Trophoblast cell (in vitro differentiated cells and primary cell): Measurements from ENCODE around the gene BPHL. TPM values are rescaled to one million over a fixed set of nuclear protein-coding genes. Genes with fewer than 3 reads are reported as not detected.

Experiments
- DNase-seq, 2 donors: peaks; one replicate each; pipeline ENCODE4 v3.0.0-alpha.2; 2016
- H2AFZ ChIP-seq: 2 replicates; pipeline ENCODE4 v1.6.1; 2013; ENCODE audit warnings: low read length, moderate library complexity, mild to moderate bottlenecking; ENCODE audit not compliant: insufficient read depth, poor library complexity
- H2AK5ac ChIP-seq: 2 replicates; pipeline ENCODE4 v1.6.1; 2013; ENCODE audit warnings: mild to moderate bottlenecking, low read length
- H2BK120ac ChIP-seq: 2 replicates; pipeline ENCODE4 v1.6.1; 2013; ENCODE audit warnings: low read length, mild to moderate bottlenecking, moderate library complexity; ENCODE audit not compliant: insufficient read depth, poor library complexity
- H2BK12ac ChIP-seq: 2 replicates; pipeline ENCODE4 v1.6.1; 2013; ENCODE audit warnings: mild to moderate bottlenecking, low read length, moderate library complexity
- H2BK5ac ChIP-seq: 2 replicates; pipeline ENCODE4 v1.6.1; 2013; ENCODE audit warnings: low read length, low read depth, moderate library complexity, mild to moderate bottlenecking; ENCODE audit not compliant: poor library complexity
- H3K14ac ChIP-seq: 2 replicates; pipeline ENCODE4 v1.6.1; 2013; ENCODE audit warnings: mild to moderate bottlenecking, low read length
- H3K18ac ChIP-seq: 2 replicates; pipeline ENCODE4 v1.6.1; 2013; ENCODE audit warnings: mild to moderate bottlenecking, low read length
- H3K23ac ChIP-seq: 2 replicates; pipeline ENCODE4 v1.6.1; 2013; ENCODE audit warnings: low read length
- H3K27ac ChIP-seq: 2 replicates; pipeline ENCODE4 v1.5.1; 2013; ENCODE audit warnings: low read depth, mild to moderate bottlenecking, inconsistent platforms, low read length, moderate library complexity
- H3K27me3 ChIP-seq: 2 replicates; pipeline ENCODE4 v1.6.1; 2013; ENCODE audit warnings: inconsistent platforms, mild to moderate bottlenecking, low read length, moderate library complexity; ENCODE audit not compliant: insufficient read depth
- H3K36me3 ChIP-seq, 2 experiments: 1 replicate in 1 of 2; 2 replicates in 1 of 2; pipeline ENCODE4 v1.6.1; 2013; ENCODE audit warnings: low read length in 2 of 2, mild to moderate bottlenecking in 2 of 2, moderate library complexity in 1 of 2; ENCODE audit not compliant: insufficient read depth in 2 of 2, control insufficient read depth in 1 of 2
- H3K4ac ChIP-seq: 2 replicates; pipeline ENCODE4 v1.6.1; 2013; ENCODE audit warnings: low read depth, mild to moderate bottlenecking, low read length, moderate library complexity
- H3K4me1 ChIP-seq, 2 experiments: 1 replicate in 1 of 2; 2 replicates in 1 of 2; pipeline ENCODE4 v1.6.1; 2013; ENCODE audit warnings: low read length in 2 of 2, mild to moderate bottlenecking in 2 of 2, moderate library complexity in 1 of 2; ENCODE audit not compliant: insufficient read depth in 2 of 2, control insufficient read depth in 1 of 2
- H3K4me2 ChIP-seq: 2 replicates; pipeline ENCODE4 v1.6.1; 2013; ENCODE audit warnings: inconsistent platforms, mild to moderate bottlenecking, low read length, moderate library complexity
- H3K4me3 ChIP-seq: 2 replicates; pipeline ENCODE4 v1.5.1; 2013; ENCODE audit warnings: mild to moderate bottlenecking, low read depth, low read length, inconsistent platforms
- H3K79me1 ChIP-seq: one replicate; pipeline ENCODE4 v1.6.1; 2013; ENCODE audit warnings: low read length
- H3K79me2 ChIP-seq: 2 replicates; pipeline ENCODE4 v1.6.1; 2013; ENCODE audit warnings: low read length, mild to moderate bottlenecking; ENCODE audit not compliant: control insufficient read depth, insufficient read depth, poor library complexity
- H3K9ac ChIP-seq: 2 replicates; pipeline ENCODE4 v1.6.1; 2013; ENCODE audit warnings: mild to moderate bottlenecking, low read length
- H3K9me3 ChIP-seq: 2 replicates; pipeline ENCODE4 v1.6.1; 2013; ENCODE audit warnings: low read depth, mild to moderate bottlenecking, control low read depth, inconsistent platforms, low read length; ENCODE audit not compliant: insufficient read depth
- H4K12ac ChIP-seq: 2 replicates; pipeline ENCODE4 v1.6.1; 2013; ENCODE audit warnings: low read depth, mild to moderate bottlenecking, low read length, moderate library complexity
- H4K8ac ChIP-seq: 2 replicates; pipeline ENCODE4 v1.6.1; 2013; ENCODE audit warnings: low read depth, mild to moderate bottlenecking, low read length, moderate library complexity
- H4K91ac ChIP-seq: one replicate; pipeline ENCODE4 v1.6.1; 2013; ENCODE audit warnings: low read depth, mild to moderate bottlenecking, low read length, moderate library complexity
- WGBS: extraction: QIAGEN DNeasy Blood & Tissue Kit; methylation state at CpG from one replicate; pipeline ENCODE4 v1.1.7; 2013; ENCODE audit warnings: missing lambda C conversion rate; ENCODE audit not compliant: insufficient read length, insufficient coverage; ENCODE audit errors: extremely low coverage; 5-methylcytosine and 5-hydroxymethylcytosine counted together
- polyA plus RNA-seq: library from polyadenylated mRNA; stranded (reverse); fragments of 200-250 nt; gene quantifications from 2 replicates; pipeline ENCODE4 v1.2.3, GENCODE V29; 2013

BPHL gene
- 21.0 and 22.0 TPM in 2 replicates for polyA plus RNA-seq

GRCh38 chr6:3118353-3119039 is at the start of gene BPHL:
Gene BPHL (plus strand): TSS chr6:3118711. CDS start chr6:3118741, 30 bp downstream.
- peak within 1 kb of the TSS; percentile 83 for H3K9ac ChIP-seq
- no peaks in the 10 kb centered on the region for H3K27me3 ChIP-seq
- peak within 1 kb of the TSS; percentile 65 for H2AK5ac ChIP-seq
- peak within 1 kb of the TSS; percentile 78 for H4K91ac ChIP-seq
- peaks cover 11 to 18% of the 10 kb centered on the region in 2 experiments for H3K36me3 ChIP-seq
- no CpG with 5 or more reads among the region's 89 CpGs for WGBS
- peak; percentile 95 to 98 for DNase-seq
- H3K4ac ChIP-seq: peak within 1 kb of the TSS; percentile 18
- H2BK12ac ChIP-seq: no peak within 1 kb of the TSS
- peaks cover 0 to 2% of the 10 kb centered on the region in 2 experiments for H3K4me1 ChIP-seq
- H3K14ac ChIP-seq: peak within 1 kb of the TSS; percentile 93
- H3K18ac ChIP-seq: peak within 1 kb of the TSS; percentile 93
- peaks cover 6% of the 10 kb centered on the region for H3K79me1 ChIP-seq
- H4K8ac ChIP-seq: peak within 1 kb of the TSS; percentile 93
- peak within 1 kb of the TSS; percentile 91 for H4K12ac ChIP-seq
- H3K4me3 ChIP-seq: peak within 1 kb of the TSS; percentile 99
- H2BK120ac ChIP-seq: peak within 1 kb of the TSS; percentile 93
- peak within 1 kb of the TSS; percentile 84 for H2AFZ ChIP-seq
- peak within 1 kb of the TSS; percentile 74 for H2BK5ac ChIP-seq
- no peak within 1 kb of the TSS for H3K23ac ChIP-seq
- peaks cover 8% of the 10 kb centered on the region for H3K79me2 ChIP-seq
- H3K4me2 ChIP-seq: peak within 1 kb of the TSS; percentile 79
- H3K27ac ChIP-seq: peak within 1 kb of the TSS; percentile 94
- no peaks in the 10 kb centered on the region for H3K9me3 ChIP-seq

GRCh38 chr6:3071568-3071967 is 46.9 kb upstream of the BPHL start:
- Histone ChIP-seq H3K4ac (peak overlapping the region; percentile 89), H4K12ac (no peak overlapping the region), H4K8ac (no peak overlapping the region), H4K91ac (no peak overlapping the region), H3K27me3 (no peaks in the 10 kb centered on the region), H3K4me3 (no peak overlapping the region), H3K9me3 (no peaks in the 10 kb centered on the region), H2AFZ (no peak overlapping the region), H3K23ac (no peak overlapping the region), H3K14ac (no peak overlapping the region), H3K27ac (no peak overlapping the region), H3K4me1 (peaks cover 6% of the 10 kb centered on the region in 2 experiments), H2BK5ac (no peak overlapping the region), H3K18ac (no peak overlapping the region), H2AK5ac (no peak overlapping the region), H2BK120ac (no peak overlapping the region), H3K79me1 (peaks cover 12% of the 10 kb centered on the region), H2BK12ac (no peak overlapping the region), H3K9ac (no peak overlapping the region), H3K79me2 (peaks cover 13% of the 10 kb centered on the region), H3K36me3 (peaks cover 4 to 5% of the 10 kb centered on the region in 2 experiments), H3K4me2 (no peak overlapping the region)
- no peak for DNase-seq
- WGBS: no CpG with 5 or more reads among the region's 2 CpGs

GRCh38 chr6:3072798-3073197 is 45.7 kb upstream of the BPHL start:
- H4K91ac ChIP-seq: no peak overlapping the region
- H3K4me2 ChIP-seq: no peak overlapping the region
- H2BK12ac ChIP-seq: no peak overlapping the region
- H3K9me3 ChIP-seq: no peaks in the 10 kb centered on the region
- H3K14ac ChIP-seq: no peak overlapping the region
- H2AK5ac ChIP-seq: no peak overlapping the region
- H4K8ac ChIP-seq: no peak overlapping the region
- no peak overlapping the region for H3K4me3 ChIP-seq
- peaks cover 8 to 12% of the 10 kb centered on the region in 2 experiments for H3K36me3 ChIP-seq
- WGBS: no CpG with 5 or more reads among the region's 7 CpGs
- H3K18ac ChIP-seq: no peak overlapping the region
- H3K79me2 ChIP-seq: peaks cover 13% of the 10 kb centered on the region
- H2BK5ac ChIP-seq: no peak overlapping the region
- H2BK120ac ChIP-seq: no peak overlapping the region
- H3K9ac ChIP-seq: no peak overlapping the region
- no peak for DNase-seq
- H4K12ac ChIP-seq: no peak overlapping the region
- no peak overlapping the region for H2AFZ ChIP-seq
- H3K79me1 ChIP-seq: peaks cover 12% of the 10 kb centered on the region
- H3K4ac ChIP-seq: peak overlapping the region; percentile 82
- peaks cover 4 to 6% of the 10 kb centered on the region in 2 experiments for H3K4me1 ChIP-seq
- no peak overlapping the region for H3K23ac ChIP-seq
- H3K27ac ChIP-seq: no peak overlapping the region
- no peaks in the 10 kb centered on the region for H3K27me3 ChIP-seq

- H4K91ac ChIP-seq: no peak overlapping the region
- DNase-seq: no peak
- no CpG with 5 or more reads among the region's 11 CpGs for WGBS
- no peak overlapping the region for H3K27ac ChIP-seq
- H2BK5ac ChIP-seq: no peak overlapping the region
- no peak overlapping the region for H2BK12ac ChIP-seq
- H3K79me1 ChIP-seq: peaks cover 8% of the 10 kb centered on the region
- no peaks in the 10 kb centered on the region for H3K9me3 ChIP-seq
- H4K12ac ChIP-seq: no peak overlapping the region
- H3K14ac ChIP-seq: no peak overlapping the region
- H3K27me3 ChIP-seq: no peaks in the 10 kb centered on the region
- peaks cover 10% of the 10 kb centered on the region for H3K79me2 ChIP-seq
- H3K4ac ChIP-seq: peak overlapping the region; percentile 13
- H3K4me2 ChIP-seq: no peak overlapping the region
- H3K18ac ChIP-seq: no peak overlapping the region
- H3K9ac ChIP-seq: no peak overlapping the region
- H3K36me3 ChIP-seq: peaks cover 11 to 18% of the 10 kb centered on the region in 2 experiments
- no peak overlapping the region for H3K4me3 ChIP-seq
- H4K8ac ChIP-seq: no peak overlapping the region
- H2AFZ ChIP-seq: no peak overlapping the region
- H3K23ac ChIP-seq: no peak overlapping the region
- H3K4me1 ChIP-seq: peaks cover 4 to 6% of the 10 kb centered on the region in 2 experiments
- H2BK120ac ChIP-seq: no peak overlapping the region
- H2AK5ac ChIP-seq: no peak overlapping the region
Measured at GRCh38 chr6:3073382-3073781, 45.1 kb upstream of the BPHL start.
